GM18517 (cell line): ENCODE data around the gene ZNF513.
"Not testable (repeated sequence)": the region's sequence is repeated elsewhere in the genome, so short reads cannot be mapped to it uniquely, and the experiment has no call there.

ENCODE experiments used
- ATAC-seq: cut with Tn5 transposase; IDR thresholded peaks from one replicate; pipeline ENCODE4 v1.9.1; 2021; ENCODE audit warnings: mild to moderate bottlenecking, moderate library complexity; ENCODE audit not compliant: unreplicated experiment

ZNF513 gene

GRCh38 chr2:27380626-27381545 is at the start of gene ZNF513:
Gene ZNF513, minus strand, starts transcription at chr2:27380734. Its CDS starts 208 bp downstream, at chr2:27380526.
- ATAC-seq = peak; percentile 65

- ATAC-seq = peak; percentile 47
Observed at GRCh38 chr2:27428978-27429541, 48.5 kb upstream of the ZNF513 start.

GRCh38 chr2:27428213-27428977 is 47.9 kb upstream of the ZNF513 start, which contains the start of gene NRBP1:
Gene NRBP1, plus strand, starts transcription at chr2:27428631. Its CDS starts 4,643 bp downstream, at chr2:27433274.
- peak; percentile 86 for ATAC-seq

- ATAC-seq = no peak
Observed at GRCh38 chr2:27427863-27428212, 47.3 kb upstream of the ZNF513 start.

- not testable (repeated sequence) for ATAC-seq
Observed at GRCh38 chr2:27425039-27425438, 44.5 kb upstream of the ZNF513 start.

GRCh38 chr2:27422958-27423357 is 42.4 kb upstream of the ZNF513 start:
- no peak for ATAC-seq

- no peak for ATAC-seq
Observed at GRCh38 chr2:27421660-27422250, 41.2 kb upstream of the ZNF513 start.

- ATAC-seq = no peak
Observed at GRCh38 chr2:27420996-27421395, 40.5 kb upstream of the ZNF513 start.

GRCh38 chr2:27416151-27416550 is 35.6 kb upstream of the ZNF513 start:
- no peak for ATAC-seq

- no peak for ATAC-seq
Observed at GRCh38 chr2:27412419-27413152, 32.1 kb upstream of the ZNF513 start.

GRCh38 chr2:27409321-27410073 is 29.0 kb upstream of the ZNF513 start, which contains the start of gene PPM1G:
Gene PPM1G, minus strand, starts transcription at chr2:27409591. Its CDS starts 169 bp downstream, at chr2:27409422.
- peak; percentile 85 for ATAC-seq

- ATAC-seq = peak; percentile 25
Observed at GRCh38 chr2:27408601-27409320, 28.2 kb upstream of the ZNF513 start.

GRCh38 chr2:27407798-27408491 is 27.4 kb upstream of the ZNF513 start:
- no peak for ATAC-seq

GRCh38 chr2:27400348-27401135 is 20.0 kb upstream of the ZNF513 start:
- ATAC-seq = no peak

GRCh38 chr2:27398962-27399361 is 18.4 kb upstream of the ZNF513 start:
- no peak for ATAC-seq

GRCh38 chr2:27393225-27393624 is 12.7 kb upstream of the ZNF513 start:
- no peak for ATAC-seq
